Limb (tissue), 2 donors: ENCODE results near the gene PYCR2.
A peak's percentile ranks its signal among the peaks of the same experiment; 100 is the strongest.
"Not testable (repeated sequence)": the region's sequence is repeated elsewhere in the genome, so short reads cannot be mapped to it uniquely, and the experiment has no call there.

Experiments
- DNase-seq, 2 donors: peaks; one replicate each; pipeline ENCODE4 v3.0.0-alpha.2; 2016; ENCODE audit errors: extremely low spot score in 2 of 2

PYCR2 gene

GRCh38 chr1:225892307-225892706 lies 31.7 kb downstream of the PYCR2 start:
- no peak for DNase-seq

- no peak for DNase-seq
Observed at GRCh38 chr1:225891229-225891972, 32.6 kb downstream of the PYCR2 start.

- DNase-seq: no peak
Observed at GRCh38 chr1:225890346-225891228, 33.5 kb downstream of the PYCR2 start.

- no peak for DNase-seq
Observed at GRCh38 chr1:225889743-225890142, 34.3 kb downstream of the PYCR2 start.

- peak; percentile 48 to 51 for DNase-seq
Observed at GRCh38 chr1:225888898-225889601, 35.0 kb downstream of the PYCR2 start, which contains the start of gene LEFTY1. LEFTY1 (minus strand) TSS chr1:225889146; CDS start chr1:225889066, 80 bp downstream.

- DNase-seq: no peak
Observed at GRCh38 chr1:225888289-225888897, 35.7 kb downstream of the PYCR2 start.

- not testable (repeated sequence) for DNase-seq
Observed at GRCh38 chr1:225887554-225888288, 36.3 kb downstream of the PYCR2 start.

GRCh38 chr1:225887030-225887314 lies 37.1 kb downstream of the PYCR2 start:
- no peak for DNase-seq

GRCh38 chr1:225886159-225887029 lies 37.7 kb downstream of the PYCR2 start:
- DNase-seq: no peak

GRCh38 chr1:225885336-225885735 lies 38.7 kb downstream of the PYCR2 start:
- no peak for DNase-seq

- DNase-seq: no peak
Observed at GRCh38 chr1:225883616-225884265, 40.3 kb downstream of the PYCR2 start.

GRCh38 chr1:225882694-225883615 lies 41.1 kb downstream of the PYCR2 start:
- DNase-seq: no peak

GRCh38 chr1:225881959-225882693 lies 41.9 kb downstream of the PYCR2 start, which contains the start of gene TMEM63A:
TMEM63A (minus strand) TSS chr1:225882380; CDS start chr1:225877580, 4,800 bp downstream.
- peak; percentile 87 to 91 for DNase-seq

GRCh38 chr1:225881081-225881958 lies 42.7 kb downstream of the PYCR2 start:
- DNase-seq: no peak

GRCh38 chr1:225880636-225881035 lies 43.4 kb downstream of the PYCR2 start:
- no peak for DNase-seq

GRCh38 chr1:225880222-225880588 lies 43.8 kb downstream of the PYCR2 start:
- no peak for DNase-seq
